ENCODE data around the gene PCDHA7.
"Not testable (repeated sequence)": the region's sequence is repeated elsewhere in the genome, so short reads cannot be mapped to it uniquely, and the experiment has no call there.

Gene PCDHA7, protein sequence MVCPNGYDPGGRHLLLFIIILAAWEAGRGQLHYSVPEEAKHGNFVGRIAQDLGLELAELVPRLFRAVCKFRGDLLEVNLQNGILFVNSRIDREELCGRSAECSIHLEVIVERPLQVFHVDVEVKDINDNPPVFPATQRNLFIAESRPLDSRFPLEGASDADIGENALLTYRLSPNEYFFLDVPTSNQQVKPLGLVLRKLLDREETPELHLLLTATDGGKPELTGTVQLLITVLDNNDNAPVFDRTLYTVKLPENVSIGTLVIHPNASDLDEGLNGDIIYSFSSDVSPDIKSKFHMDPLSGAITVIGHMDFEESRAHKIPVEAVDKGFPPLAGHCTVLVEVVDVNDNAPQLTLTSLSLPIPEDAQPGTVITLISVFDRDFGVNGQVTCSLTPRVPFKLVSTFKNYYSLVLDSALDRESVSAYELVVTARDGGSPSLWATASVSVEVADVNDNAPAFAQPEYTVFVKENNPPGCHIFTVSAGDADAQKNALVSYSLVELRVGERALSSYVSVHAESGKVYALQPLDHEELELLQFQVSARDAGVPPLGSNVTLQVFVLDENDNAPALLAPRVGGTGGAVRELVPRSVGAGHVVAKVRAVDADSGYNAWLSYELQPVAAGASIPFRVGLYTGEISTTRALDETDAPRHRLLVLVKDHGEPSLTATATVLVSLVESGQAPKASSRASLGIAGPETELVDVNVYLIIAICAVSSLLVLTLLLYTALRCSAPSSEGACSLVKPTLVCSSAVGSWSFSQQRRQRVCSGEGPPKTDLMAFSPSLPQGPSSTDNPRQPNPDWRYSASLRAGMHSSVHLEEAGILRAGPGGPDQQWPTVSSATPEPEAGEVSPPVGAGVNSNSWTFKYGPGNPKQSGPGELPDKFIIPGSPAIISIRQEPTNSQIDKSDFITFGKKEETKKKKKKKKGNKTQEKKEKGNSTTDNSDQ

DNA sequence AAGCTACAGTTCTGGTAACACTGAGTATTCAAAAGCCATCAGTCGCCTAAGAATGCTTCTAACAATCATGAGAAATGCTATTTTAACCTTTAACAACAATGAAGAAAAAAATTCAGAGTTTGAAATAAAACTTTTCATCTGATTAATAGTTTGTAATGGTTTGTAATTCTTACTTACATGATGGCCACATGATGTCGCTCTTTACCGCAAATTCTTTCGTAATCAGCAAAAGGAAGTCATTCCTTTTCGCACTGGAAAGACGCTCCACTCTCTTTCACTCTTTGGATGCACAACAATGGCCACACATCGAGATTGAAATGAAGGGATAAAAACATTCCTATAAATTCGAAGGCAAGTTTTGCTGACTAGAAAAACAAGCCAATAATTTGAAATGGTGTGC lies at the start of gene PCDHA7:
PCDHA7 (plus strand) TSS at position 277 of the 400 bp plus-strand sequence; CDS start at position 392, 115 bp downstream.
- peak; percentile 15 for DNase-seq

DNA sequence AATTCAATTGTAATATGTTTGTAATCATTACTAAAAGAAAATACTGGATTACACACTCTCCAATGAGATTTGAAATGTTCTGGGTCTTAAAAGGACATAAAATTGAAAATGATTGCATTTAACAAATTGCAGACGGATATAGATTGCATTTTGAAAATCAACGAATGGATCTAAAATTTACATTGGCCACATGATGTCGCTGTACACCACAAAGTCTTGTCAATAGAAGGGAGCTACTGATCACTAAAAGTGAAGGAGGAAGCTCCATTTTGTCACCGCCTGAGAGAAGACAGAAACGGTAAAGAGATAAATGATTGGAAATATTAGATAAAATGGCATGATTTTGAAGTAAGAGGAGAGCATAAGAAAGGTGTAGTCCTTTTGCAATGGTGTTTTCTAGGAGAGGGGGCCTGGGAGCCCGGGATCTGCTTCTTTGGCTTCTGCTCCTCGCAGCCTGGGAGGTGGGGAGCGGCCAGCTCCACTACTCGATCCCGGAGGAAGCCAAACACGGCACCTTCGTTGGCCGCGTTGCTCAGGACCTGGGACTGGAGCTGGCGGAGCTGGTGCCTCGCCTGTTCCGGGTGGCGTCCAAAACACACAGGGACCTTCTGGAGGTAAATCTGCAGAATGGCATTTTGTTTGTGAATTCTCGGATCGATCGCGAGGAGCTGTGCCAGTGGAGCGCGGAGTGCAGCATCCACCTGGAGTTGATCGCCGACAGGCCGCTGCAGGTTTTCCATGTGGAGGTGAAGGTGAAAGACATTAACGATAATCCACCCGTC lies 48.0 kb upstream of the PCDHA7 start, which contains the start of gene PCDHA1:
PCDHA1 (plus strand) TSS at position 236 of the 782 bp plus-strand sequence.
- DNase-seq: peak; percentile 26

DNA sequence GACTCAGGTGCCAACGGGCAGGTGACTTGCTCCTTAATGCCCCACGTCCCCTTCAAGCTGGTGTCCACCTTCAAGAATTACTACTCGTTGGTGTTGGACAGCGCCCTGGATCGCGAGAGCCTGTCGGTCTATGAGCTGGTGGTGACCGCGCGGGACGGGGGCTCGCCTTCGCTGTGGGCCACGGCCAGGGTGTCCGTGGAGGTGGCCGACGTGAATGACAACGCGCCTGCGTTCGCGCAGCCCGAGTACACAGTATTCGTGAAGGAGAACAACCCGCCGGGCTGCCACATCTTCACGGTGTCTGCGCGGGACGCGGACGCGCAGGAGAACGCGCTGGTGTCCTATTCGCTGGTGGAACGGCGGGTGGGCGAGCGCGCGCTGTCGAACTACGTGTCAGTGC lies 46.6 kb upstream of the PCDHA7 start:
- DNase-seq: not testable (repeated sequence)

DNA sequence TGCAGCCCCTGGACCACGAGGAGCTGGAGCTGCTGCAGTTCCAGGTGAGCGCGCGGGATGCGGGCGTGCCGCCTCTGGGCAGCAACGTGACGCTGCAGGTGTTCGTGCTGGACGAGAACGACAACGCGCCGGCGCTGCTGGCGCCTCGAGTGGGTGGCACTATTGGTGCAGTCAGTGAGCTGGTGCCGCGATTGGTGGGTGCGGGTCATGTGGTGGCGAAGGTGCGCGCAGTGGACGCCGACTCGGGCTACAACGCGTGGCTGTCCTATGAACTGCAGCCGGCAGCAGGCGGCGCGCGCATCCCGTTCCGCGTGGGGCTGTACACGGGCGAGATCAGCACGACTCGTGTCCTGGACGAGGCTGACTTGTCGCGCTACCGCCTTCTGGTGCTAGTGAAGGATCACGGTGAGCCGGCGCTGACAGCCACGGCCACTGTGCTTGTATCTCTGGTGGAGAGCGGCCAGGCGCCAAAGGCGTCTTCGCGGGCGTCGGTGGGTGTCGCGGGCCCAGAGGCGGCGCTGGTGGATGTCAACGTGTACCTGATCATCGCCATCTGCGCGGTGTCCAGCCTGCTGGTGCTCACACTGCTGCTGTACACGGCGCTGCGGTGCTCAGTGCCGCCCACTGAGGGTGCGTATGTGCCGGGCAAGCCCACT lies 46.1 kb upstream of the PCDHA7 start:
- not testable (repeated sequence) for DNase-seq

DNA sequence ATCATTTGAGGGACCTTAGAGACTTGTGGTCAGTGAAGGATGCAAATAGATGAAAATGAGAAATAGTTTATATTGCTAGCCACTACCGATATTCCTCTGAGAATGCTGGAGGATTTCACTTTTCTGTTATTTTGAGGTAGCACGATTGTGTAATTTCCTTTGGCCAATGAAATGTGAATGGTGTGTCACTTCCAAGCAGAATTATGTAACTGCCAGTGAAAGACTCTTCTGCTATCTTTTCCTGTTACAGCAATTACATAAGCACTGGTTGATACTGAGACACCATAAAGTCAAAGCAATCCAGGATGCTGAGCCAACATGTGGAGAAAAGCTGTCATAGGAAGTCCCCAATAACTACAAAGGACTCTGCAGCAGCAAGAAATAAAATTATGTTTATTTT lies 43.0 kb upstream of the PCDHA7 start:
- peak; percentile 5 for DNase-seq

DNA sequence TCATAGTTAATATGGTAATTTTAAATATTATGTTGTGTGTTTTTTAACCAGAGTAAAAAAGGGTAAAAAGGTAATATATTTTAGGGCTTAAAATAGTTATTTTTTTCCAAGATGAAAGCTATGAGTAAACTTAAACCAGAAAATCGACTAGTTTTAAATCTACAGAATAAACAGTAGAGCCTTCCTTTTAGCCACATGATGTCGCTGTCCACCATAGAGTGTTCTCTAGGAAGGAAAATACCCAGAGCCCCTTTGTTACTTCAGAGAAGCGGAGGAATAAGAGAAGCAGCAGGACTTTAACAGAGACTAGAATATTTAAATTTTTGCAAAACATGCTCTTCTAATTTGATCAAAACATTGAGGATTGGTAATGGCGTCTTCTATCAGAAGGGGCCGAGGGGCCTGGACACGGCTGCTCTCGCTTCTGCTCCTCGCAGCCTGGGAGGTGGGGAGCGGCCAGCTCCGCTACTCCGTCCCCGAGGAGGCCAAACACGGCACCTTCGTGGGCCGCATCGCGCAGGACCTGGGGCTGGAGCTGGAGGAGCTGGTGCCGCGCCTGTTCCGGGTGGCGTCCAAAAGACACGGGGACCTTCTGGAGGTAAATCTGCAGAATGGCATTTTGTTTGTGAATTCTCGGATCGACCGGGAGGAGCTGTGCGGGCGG lies 39.3 kb upstream of the PCDHA7 start, which contains the start of gene PCDHA2:
PCDHA2 (plus strand) TSS at position 258 of the 664 bp plus-strand sequence.
- DNase-seq: no peak

DNA sequence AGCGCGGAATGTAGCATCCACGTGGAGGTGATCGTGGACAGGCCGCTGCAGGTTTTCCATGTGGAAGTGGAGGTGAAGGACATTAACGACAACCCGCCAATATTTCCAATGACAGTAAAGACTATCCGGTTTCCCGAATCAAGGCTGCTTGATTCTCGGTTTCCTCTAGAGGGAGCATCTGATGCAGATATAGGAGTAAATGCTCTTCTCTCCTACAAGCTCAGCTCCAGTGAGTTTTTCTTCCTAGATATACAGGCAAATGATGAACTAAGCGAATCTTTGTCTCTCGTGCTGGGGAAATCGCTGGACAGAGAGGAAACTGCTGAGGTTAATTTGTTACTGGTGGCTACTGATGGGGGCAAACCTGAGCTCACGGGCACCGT lies 38.8 kb upstream of the PCDHA7 start:
- peak; percentile 13 for DNase-seq

DNA sequence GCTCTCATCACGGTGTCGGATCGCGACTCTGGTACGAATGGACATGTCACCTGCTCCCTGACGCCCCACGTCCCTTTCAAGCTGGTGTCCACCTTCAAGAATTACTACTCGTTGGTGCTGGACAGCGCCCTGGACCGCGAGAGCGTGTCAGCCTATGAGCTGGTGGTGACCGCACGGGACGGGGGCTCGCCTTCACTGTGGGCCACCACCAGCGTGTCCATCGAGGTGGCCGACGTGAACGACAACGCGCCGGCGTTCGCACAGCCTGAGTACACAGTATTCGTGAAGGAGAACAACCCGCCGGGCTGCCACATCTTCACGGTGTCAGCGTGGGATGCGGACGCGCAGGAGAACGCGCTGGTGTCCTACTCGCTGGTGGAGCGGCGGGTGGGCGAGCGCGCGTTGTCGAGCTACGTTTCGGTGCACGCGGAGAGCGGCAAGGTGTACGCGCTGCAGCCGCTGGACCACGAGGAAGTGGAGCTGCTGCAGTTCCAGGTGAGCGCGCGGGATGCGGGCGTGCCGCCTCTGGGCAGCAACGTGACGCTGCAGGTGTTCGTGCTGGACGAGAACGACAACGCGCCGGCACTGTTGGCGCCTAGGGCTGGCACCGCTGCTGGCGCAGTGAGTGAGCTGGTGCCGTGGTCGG lies 37.9 kb upstream of the PCDHA7 start:
- not testable (repeated sequence) for DNase-seq

DNA sequence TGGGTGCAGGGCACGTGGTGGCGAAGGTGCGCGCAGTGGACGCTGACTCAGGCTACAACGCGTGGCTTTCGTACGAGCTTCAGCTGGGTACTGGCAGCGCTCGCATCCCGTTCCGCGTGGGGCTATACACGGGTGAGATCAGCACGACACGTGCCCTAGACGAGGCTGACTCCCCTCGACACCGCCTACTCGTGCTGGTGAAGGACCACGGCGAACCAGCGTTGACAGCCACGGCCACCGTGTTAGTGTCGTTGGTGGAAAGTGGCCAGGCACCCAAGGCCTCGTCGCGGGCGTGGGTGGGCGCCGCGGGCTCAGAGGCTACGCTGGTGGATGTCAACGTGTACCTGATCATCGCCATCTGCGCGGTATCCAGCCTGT lies 37.4 kb upstream of the PCDHA7 start:
- no peak for DNase-seq

DNA sequence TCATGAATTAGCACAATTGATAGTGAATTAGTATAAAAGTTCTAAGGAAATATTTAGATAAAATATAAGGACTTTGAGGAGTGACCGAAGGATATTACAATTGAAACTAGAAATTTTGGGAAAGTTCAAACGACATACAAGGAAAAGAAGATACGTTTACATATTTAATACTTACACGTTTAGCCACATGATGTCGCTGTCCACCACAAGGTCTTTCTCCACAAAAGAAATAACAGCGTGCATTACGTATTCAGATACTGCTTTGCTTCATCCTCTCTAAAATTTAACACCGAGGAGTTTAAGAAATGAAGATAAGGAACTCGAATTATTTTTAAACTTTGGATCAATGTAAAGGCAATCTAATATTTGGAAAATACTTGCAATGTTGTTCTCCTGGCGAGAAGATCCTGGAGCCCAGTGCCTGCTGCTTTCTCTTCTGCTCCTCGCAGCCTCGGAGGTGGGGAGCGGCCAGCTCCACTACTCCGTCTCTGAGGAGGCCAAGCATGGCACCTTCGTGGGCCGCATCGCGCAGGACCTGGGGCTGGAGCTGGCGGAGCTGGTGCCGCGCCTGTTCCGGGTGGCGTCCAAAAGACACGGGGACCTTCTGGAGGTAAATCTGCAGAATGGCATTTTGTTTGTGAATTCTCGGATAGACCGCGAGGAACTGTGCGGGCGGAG lies 33.1 kb upstream of the PCDHA7 start, which contains the start of gene PCDHA3:
PCDHA3 (plus strand) TSS at position 242 of the 678 bp plus-strand sequence.
- peak; percentile 20 for DNase-seq

DNA sequence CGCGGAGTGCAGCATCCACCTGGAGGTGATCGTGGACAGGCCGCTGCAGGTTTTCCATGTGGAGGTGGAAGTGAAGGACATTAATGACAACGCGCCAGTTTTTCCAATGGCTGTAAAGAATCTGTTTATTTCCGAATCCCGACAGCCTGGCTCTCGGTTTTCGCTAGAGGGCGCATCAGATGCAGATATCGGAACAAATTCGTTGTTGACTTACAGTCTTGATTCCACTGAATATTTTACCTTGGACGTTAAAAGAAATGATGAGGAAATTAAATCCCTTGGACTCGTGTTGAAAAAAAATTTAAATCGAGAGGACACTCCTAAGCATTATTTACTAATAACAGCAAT lies 32.6 kb upstream of the PCDHA7 start:
- no peak for DNase-seq

DNA sequence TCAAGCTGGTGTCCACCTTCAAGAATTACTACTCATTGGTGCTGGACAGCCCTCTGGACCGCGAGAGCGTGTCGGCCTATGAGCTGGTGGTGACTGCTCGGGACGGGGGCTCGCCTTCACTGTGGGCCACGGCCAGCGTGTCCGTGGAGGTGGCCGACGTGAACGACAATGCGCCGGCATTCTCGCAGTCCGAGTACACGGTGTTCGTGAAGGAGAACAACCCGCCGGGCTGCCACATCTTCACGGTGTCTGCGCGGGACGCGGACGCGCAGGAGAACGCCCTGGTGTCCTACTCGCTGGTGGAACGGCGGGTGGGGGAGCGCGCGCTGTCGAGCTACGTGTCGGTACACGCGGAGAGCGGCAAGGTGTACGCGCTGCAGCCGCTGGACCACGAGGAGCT lies 31.7 kb upstream of the PCDHA7 start:
- DNase-seq: not testable (repeated sequence)

DNA sequence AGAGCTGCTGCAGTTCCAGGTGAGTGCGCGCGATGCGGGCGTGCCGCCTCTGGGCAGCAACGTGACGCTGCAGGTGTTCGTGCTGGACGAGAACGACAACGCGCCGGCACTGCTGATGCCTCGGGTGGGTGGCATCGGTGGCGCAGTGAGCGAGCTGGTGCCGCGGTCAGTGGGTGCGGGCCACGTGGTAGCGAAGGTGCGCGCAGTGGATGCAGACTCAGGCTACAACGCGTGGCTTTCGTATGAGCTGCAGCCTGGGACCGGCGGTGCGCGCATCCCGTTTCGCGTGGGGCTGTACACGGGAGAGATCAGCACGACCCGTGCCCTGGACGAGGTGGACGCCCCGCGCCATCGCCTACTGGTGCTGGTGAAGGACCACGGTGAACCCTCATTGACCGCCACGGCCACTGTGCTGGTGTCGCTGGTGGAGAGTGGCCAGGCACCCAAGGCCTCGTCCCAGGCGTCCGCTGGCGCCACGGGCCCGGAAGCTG lies 31.2 kb upstream of the PCDHA7 start:
- DNase-seq: no peak

DNA sequence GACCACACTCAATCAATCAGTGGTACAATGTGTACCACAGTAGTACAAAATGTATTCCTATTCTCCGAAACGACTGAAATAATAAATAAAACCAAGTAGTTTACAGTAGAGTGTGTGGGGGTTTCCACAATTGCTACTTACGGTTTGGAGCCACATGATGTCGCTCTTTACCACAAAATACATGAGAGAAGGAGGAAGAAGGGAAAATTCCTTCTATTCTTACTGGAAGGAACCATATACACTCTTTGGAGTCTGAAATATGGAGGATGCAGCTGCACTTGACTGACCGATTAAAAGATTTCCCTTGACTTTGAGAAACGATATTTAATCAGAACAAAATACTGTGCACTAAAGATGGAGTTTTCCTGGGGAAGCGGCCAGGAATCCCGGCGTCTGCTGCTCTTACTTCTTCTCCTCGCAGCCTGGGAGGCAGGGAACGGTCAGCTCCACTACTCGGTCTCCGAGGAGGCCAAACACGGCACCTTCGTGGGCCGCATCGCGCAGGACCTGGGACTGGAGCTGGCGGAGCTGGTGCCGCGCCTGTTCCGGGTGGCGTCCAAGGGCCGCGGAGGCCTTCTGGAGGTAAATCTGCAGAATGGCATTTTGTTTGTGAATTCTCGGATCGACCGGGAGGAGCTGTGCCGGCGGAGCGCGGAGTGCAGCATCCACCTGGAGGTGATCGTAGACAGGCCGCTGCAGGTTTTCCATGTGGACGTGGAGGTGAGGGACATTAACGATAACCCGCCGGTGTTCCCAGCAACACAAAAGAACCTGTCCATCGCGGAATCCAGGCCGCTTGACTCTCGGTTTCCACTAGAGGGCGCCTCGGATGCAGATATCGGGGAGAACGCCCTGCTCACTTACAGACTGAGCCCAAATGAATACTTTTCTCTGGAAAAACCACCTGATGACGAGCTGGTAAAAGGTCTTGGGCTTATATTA lies 27.0 kb upstream of the PCDHA7 start, which contains the start of gene PCDHA4:
PCDHA4 (plus strand) TSS at position 235 of the 942 bp plus-strand sequence.
- peak; percentile 44 for DNase-seq

DNA sequence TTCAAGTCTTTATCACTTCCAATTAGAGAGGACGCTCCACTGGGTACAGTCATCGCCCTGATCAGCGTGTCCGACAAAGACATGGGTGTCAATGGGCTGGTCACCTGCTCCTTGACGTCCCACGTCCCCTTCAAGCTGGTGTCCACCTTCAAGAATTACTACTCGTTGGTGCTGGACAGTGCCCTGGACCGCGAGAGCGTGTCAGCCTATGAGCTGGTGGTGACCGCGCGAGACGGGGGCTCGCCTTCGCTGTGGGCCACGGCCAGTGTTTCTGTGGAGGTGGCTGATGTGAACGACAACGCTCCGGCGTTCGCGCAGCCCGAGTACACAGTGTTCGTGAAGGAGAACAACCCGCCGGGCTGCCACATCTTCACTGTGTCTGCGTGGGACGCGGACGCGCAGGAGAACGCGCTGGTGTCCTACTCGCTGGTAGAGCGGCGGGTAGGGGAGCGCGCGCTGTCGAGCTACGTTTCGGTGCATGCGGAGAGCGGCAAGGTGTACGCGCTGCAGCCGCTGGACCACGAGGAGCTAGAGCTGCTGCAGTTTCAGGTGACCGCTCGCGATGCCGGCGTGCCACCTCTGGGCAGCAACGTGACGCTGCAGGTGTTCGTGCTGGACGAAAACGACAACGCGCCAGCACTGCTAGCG lies 25.7 kb upstream of the PCDHA7 start:
- DNase-seq: not testable (repeated sequence)

DNA sequence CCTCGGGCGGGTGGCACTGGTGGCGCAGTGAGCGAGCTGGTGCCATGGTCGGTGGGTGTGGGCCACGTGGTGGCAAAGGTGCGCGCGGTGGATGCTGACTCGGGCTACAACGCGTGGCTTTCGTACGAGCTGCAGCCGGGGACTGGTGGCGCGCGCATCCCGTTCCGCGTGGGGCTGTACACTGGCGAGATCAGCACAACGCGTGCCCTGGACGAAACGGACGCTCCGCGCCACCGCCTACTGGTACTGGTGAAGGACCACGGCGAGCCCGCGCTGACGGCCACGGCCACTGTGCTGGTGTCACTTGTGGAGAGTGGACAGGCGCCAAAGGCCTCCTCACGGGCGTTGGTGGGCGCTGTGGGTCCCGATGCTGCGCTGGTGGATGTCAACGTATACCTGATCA lies 25.2 kb upstream of the PCDHA7 start:
- no peak for DNase-seq

DNA sequence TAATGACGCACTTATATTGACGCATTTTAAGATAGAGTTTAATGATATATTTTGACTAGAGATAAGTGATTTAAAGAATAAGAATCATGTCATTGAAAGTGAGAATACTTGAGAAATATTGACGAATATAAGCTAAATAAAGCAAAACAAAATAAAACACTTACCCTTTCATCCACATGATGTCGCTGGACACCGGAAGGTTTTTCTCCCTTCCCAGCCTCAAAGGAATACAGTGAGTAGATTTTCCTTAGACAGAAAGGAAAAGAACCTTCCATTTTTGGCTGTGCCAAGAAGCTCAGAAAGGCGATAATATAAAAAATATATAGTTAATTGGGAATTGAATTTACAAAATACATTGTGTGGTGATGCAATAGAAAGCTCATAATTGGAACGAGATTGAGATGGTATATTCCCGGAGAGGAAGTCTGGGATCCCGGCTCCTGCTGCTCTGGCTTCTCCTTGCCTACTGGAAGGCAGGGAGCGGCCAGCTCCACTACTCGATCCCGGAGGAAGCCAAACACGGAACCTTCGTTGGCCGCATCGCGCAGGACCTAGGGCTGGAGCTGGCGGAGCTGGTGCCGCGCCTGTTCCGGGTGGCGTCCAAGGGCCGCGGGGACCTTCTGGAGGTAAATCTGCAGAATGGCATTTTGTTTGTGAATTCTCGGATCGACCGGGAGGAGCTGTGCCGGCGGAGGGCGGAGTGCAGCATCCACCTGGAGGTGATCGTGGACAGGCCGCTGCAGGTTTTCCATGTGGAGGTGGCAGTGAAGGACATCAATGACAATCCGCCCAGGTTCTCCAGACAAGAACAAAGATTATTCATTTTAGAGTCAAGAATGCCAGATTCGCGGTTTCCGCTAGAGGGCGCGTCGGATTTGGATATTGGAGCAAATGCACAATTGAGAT lies 12.4 kb upstream of the PCDHA7 start, which contains the start of gene PCDHA5:
PCDHA5 (plus strand) TSS at position 239 of the 906 bp plus-strand sequence.
- DNase-seq: peak; percentile 58

All from hematopoietic multipotent progenitor cell treated with erythropoietin and hydrocortisone succinate and interleukin-3 and kit ligand, for 4 days (in vitro differentiated cells).